Neural progenitor cell (in vitro differentiated cells): ENCODE measurements around the gene PAPOLB. TPM values are rescaled to one million over a fixed set of nuclear protein-coding genes. Genes with fewer than 3 reads are reported as not detected.

Source experiments
- DNase-seq: peaks from one replicate; pipeline ENCODE4 v3.0.0-alpha.2; 2016; ENCODE audit warnings: low spot score
- H2AFZ ChIP-seq: fragments of 200-600 bp; sonication (generic); replicated peaks from 2 replicates; pipeline ENCODE4 v1.6.1; 2016; ENCODE audit warnings: antibody characterized with exemption
- H3F3A ChIP-seq: fragments of 200-600 bp; sonication (generic); 2 replicates; pipeline ENCODE4 v1.6.1; 2016; ENCODE audit warnings: antibody characterized with exemption, low read depth
- H3K27ac ChIP-seq: fragments of 200-600 bp; sonication (generic); 2 replicates; pipeline ENCODE4 v1.5.1; 2016; ENCODE audit warnings: mild to moderate bottlenecking
- H3K27me3 ChIP-seq: fragments of 200-600 bp; sonication (generic); 2 replicates; pipeline ENCODE4 v1.6.1; 2016; ENCODE audit warnings: mild to moderate bottlenecking, moderate library complexity
- H3K36me3 ChIP-seq: fragments of 200-600 bp; sonication (generic); 2 replicates; pipeline ENCODE4 v1.5.1; 2016
- H3K4me1 ChIP-seq: fragments of 200-600 bp; sonication (generic); 2 replicates; pipeline ENCODE4 v1.6.1; 2016; ENCODE audit warnings: mixed run types
- H3K4me2 ChIP-seq: fragments of 200-600 bp; sonication (generic); 2 replicates; pipeline ENCODE4 v1.6.1; 2016
- H3K4me3 ChIP-seq: fragments of 200-600 bp; sonication (generic); 2 replicates; pipeline ENCODE4 v1.5.1; 2016
- H3K79me2 ChIP-seq: fragments of 200-600 bp; sonication (generic); 2 replicates; pipeline ENCODE4 v1.6.1; 2016; ENCODE audit warnings: low read depth
- H3K9ac ChIP-seq: fragments of 200-600 bp; sonication (generic); 2 replicates; pipeline ENCODE4 v1.6.1; 2016
- H3K9me3 ChIP-seq: fragments of 200-600 bp; sonication (generic); 2 replicates; pipeline ENCODE4 v1.5.1; 2016; ENCODE audit warnings: low read depth
- H4K20me1 ChIP-seq: fragments of 200-600 bp; sonication (generic); 2 replicates; pipeline ENCODE4 v1.6.1; 2016; ENCODE audit warnings: low read depth
- H3K27ac Mint-ChIP-seq: 3 replicates; pipeline ENCODE4 v1.8.0; 2021; ENCODE audit warnings: mixed read lengths
- H3K27me3 Mint-ChIP-seq: 2 replicates; pipeline ENCODE4 v1.8.0; 2022; ENCODE audit warnings: low read depth, mild to moderate bottlenecking, inconsistent platforms, moderate library complexity, mixed read lengths; ENCODE audit not compliant: insufficient read depth
- H3K36me3 Mint-ChIP-seq: 3 replicates; pipeline ENCODE4 v1.8.0; 2021; ENCODE audit warnings: mixed read lengths
- H3K4me1 Mint-ChIP-seq: 3 replicates; pipeline ENCODE4 v1.8.0; 2021; ENCODE audit warnings: mixed read lengths
- H3K4me3 Mint-ChIP-seq: 3 replicates; pipeline ENCODE4 v1.8.0; 2021; ENCODE audit warnings: mild to moderate bottlenecking, moderate library complexity, mixed read lengths
- H3K9me3 Mint-ChIP-seq: 3 replicates; pipeline ENCODE4 v1.8.0; 2020; ENCODE audit warnings: mixed read lengths
- CTCF ChIP-seq: fragments of 200-600 bp; sonication (generic); IDR thresholded peaks from 2 replicates; pipeline ENCODE4 v1.5.1; 2017; ENCODE audit warnings: antibody characterized with exemption, mild to moderate bottlenecking
- EZH2 ChIP-seq: fragments of 200-600 bp; sonication (generic); IDR thresholded peaks from 2 replicates; pipeline ENCODE4 v1.6.1; 2017; ENCODE audit warnings: antibody characterized with exemption, mild to moderate bottlenecking, moderate library complexity
- EZH2phosphoT487 ChIP-seq: fragments of 200-600 bp; sonication (generic); IDR thresholded peaks from 2 replicates; pipeline ENCODE4 v1.6.1; 2017; ENCODE audit warnings: antibody characterized with exemption
- total RNA-seq: library from RNA; depleted of rRNA; stranded (reverse); fragments of >200 nt; gene quantifications from 2 replicates; pipeline ENCODE4 v1.2.3, GENCODE V29; 2015; ENCODE audit warnings: low replicate concordance

PAPOLB gene
- total RNA-seq, 1 donor from 2014 or later, result not detected

GRCh38 chr7:4842319-4843064 is 19.3 kb downstream of the PAPOLB start:
- H4K20me1 ChIP-seq, result no peaks in the 10 kb centered on the region
- no peak overlapping the region for H3K27ac ChIP-seq
- Mint-ChIP-seq H3K36me3 (peaks cover 4% of the 10 kb centered on the region), H3K4me1 (peaks cover 14% of the 10 kb centered on the region), H3K9me3 (no peaks in the 10 kb centered on the region), H3K27ac (peak overlapping the region; percentile 74), H3K27me3 (no peaks in the 10 kb centered on the region), H3K4me3 (no peak overlapping the region)
- no peak overlapping the region for H3K9ac ChIP-seq
- TF ChIP-seq EZH2 (no peak), EZH2phosphoT487 (no peak), CTCF (no peak)
- peaks cover 9% of the 10 kb centered on the region for H3F3A ChIP-seq
- H3K36me3 ChIP-seq, result no peaks in the 10 kb centered on the region
- H3K9me3 ChIP-seq, result no peaks in the 10 kb centered on the region
- no peak overlapping the region for H2AFZ ChIP-seq
- no peak overlapping the region for H3K4me3 ChIP-seq
- no peak overlapping the region for H3K4me2 ChIP-seq
- H3K79me2 ChIP-seq, result no peaks in the 10 kb centered on the region
- DNase-seq, result no peak
- no peaks in the 10 kb centered on the region for H3K27me3 ChIP-seq
- peaks cover 14% of the 10 kb centered on the region for H3K4me1 ChIP-seq

- H3K4me2 ChIP-seq, result no peak overlapping the region
- H3K4me1 ChIP-seq, result peaks cover 19% of the 10 kb centered on the region
- no peak overlapping the region for H2AFZ ChIP-seq
- TF ChIP-seq CTCF, result no peak
- no peak for TF ChIP-seq EZH2phosphoT487
- TF ChIP-seq EZH2, result no peak
- no peak overlapping the region for H3K27ac ChIP-seq
- no peaks in the 10 kb centered on the region for H4K20me1 ChIP-seq
- no peaks in the 10 kb centered on the region for H3K9me3 Mint-ChIP-seq
- peaks cover 4% of the 10 kb centered on the region for H3K36me3 Mint-ChIP-seq
- H3K27me3 ChIP-seq, result no peaks in the 10 kb centered on the region
- H3K4me3 Mint-ChIP-seq, result no peak overlapping the region
- H3F3A ChIP-seq, result peaks cover 12% of the 10 kb centered on the region
- no peak overlapping the region for H3K4me3 ChIP-seq
- H3K4me1 Mint-ChIP-seq, result peaks cover 19% of the 10 kb centered on the region
- no peak for DNase-seq
- no peaks in the 10 kb centered on the region for H3K36me3 ChIP-seq
- H3K79me2 ChIP-seq, result no peaks in the 10 kb centered on the region
- peak overlapping the region; percentile 74 for H3K27ac Mint-ChIP-seq
- H3K27me3 Mint-ChIP-seq, result no peaks in the 10 kb centered on the region
- no peak overlapping the region for H3K9ac ChIP-seq
- H3K9me3 ChIP-seq, result no peaks in the 10 kb centered on the region
Observed at GRCh38 chr7:4841836-4842235, 20.0 kb downstream of the PAPOLB start.

GRCh38 chr7:4841007-4841784 is 20.6 kb downstream of the PAPOLB start:
- no peak overlapping the region for H3K4me2 ChIP-seq
- no peaks in the 10 kb centered on the region for H3K9me3 ChIP-seq
- Mint-ChIP-seq H3K27ac (no peak overlapping the region), H3K4me3 (no peak overlapping the region), H3K36me3 (peaks cover 4% of the 10 kb centered on the region), H3K4me1 (peaks cover 21% of the 10 kb centered on the region), H3K9me3 (no peaks in the 10 kb centered on the region), H3K27me3 (no peaks in the 10 kb centered on the region)
- DNase-seq, result no peak
- no peak overlapping the region for H3K27ac ChIP-seq
- peaks cover 12% of the 10 kb centered on the region for H3F3A ChIP-seq
- no peaks in the 10 kb centered on the region for H3K27me3 ChIP-seq
- H3K4me3 ChIP-seq, result no peak overlapping the region
- H4K20me1 ChIP-seq, result no peaks in the 10 kb centered on the region
- peaks cover 19% of the 10 kb centered on the region for H3K4me1 ChIP-seq
- TF ChIP-seq EZH2 (no peak), EZH2phosphoT487 (no peak), CTCF (no peak)
- H2AFZ ChIP-seq, result no peak overlapping the region
- H3K9ac ChIP-seq, result no peak overlapping the region
- no peaks in the 10 kb centered on the region for H3K36me3 ChIP-seq
- H3K79me2 ChIP-seq, result no peaks in the 10 kb centered on the region
